HepG2 (cell line): ENCODE measurements around the gene NABP2. TPM values are rescaled to one million over a fixed set of nuclear protein-coding genes. Genes with fewer than 3 reads are reported as not detected.

Experiments
- ATAC-seq: fragments of 200-7000 bp; cut with Tn5 transposase; 3 replicates; pipeline ENCODE4 v1.9.1; 2020; ENCODE audit warnings: mild to moderate bottlenecking, moderate library complexity
- BruUV-seq: library from RNA; stranded (reverse); fragments of 400-500 nt; replicated peaks from 2 replicates; lab custom pipeline; 2021; lab: Mats Ljungman, UMichigan
- CTCF ChIA-PET: fragments of 300-600 bp; formaldehyde crosslinking; extraction: SDS; loops from one replicate; lab custom pipeline; 2021; ENCODE audit warnings: low total read pairs, inconsistent platforms, low intra/inter-chr PET ratio; lab: Yijun Ruan, JAX
- POLR2A ChIA-PET: fragments of 350-600 bp; sonication (Branson Sonifier 250); formaldehyde crosslinking; loops from one replicate; lab custom pipeline; 2020; ENCODE audit warnings: antibody characterized with exemption, inconsistent platforms; lab: Yijun Ruan, JAX
- DNase-seq: peaks from one replicate; pipeline ENCODE4 v3.0.0-alpha.2; 2015; ENCODE audit warnings: low spot score
- FAIRE-seq: peaks from 3 replicates; lab custom pipeline; 2011; peaks lifted over from hg19 to GRCh38; lab: Jason Lieb, UNC
- H2AFZ ChIP-seq: one replicate; pipeline ENCODE4 v1.6.1; 2011; ENCODE audit warnings: low read length, inconsistent platforms
- H3K27ac ChIP-seq: fragments of 300-600 bp; 3 replicates; pipeline ENCODE4 v1.8.0; 2011; ENCODE audit warnings: mixed run types, mild to moderate bottlenecking, mixed read lengths, low read length, inconsistent platforms; ENCODE audit not compliant: insufficient read depth; ENCODE audit errors: extremely low read length
- H3K27me3 ChIP-seq, 2 experiments: fragments of 200-600 bp in 1 of 2; 2 replicates in 1 of 2; 3 replicates in 1 of 2; pipeline versions ENCODE4 v1.6.0 to v1.8.0; 2011; ENCODE audit warnings: low read length in 2 of 2, mild to moderate bottlenecking in 2 of 2, moderate library complexity in 2 of 2, inconsistent platforms in 1 of 2; ENCODE audit not compliant: insufficient read depth in 2 of 2, control insufficient read depth in 1 of 2
- H3K36me3 ChIP-seq, 2 experiments: fragments of 200-600 bp in 1 of 2; replicated peaks in 1 of 2; 2 replicates in 1 of 2; 3 replicates in 1 of 2; pipeline versions ENCODE4 v1.5.1 to v1.8.0; 2011; ENCODE audit warnings: low read length in 2 of 2, inconsistent platforms in 1 of 2; ENCODE audit not compliant: insufficient read depth in 2 of 2, control insufficient read depth in 1 of 2
- H3K4me1 ChIP-seq: 2 replicates; pipeline ENCODE4 v1.5.1; 2012; ENCODE audit warnings: low read length, inconsistent platforms; ENCODE audit not compliant: insufficient read depth
- H3K4me2 ChIP-seq: 2 replicates; pipeline ENCODE4 v1.6.0; 2011; ENCODE audit warnings: low read depth, low read length, inconsistent platforms
- H3K4me3 ChIP-seq, 3 experiments: fragments of 200-600 bp in 1 of 3; sonication (generic), shearing (Covaris generic) in 1 of 3; replicated peaks in 1 of 3; 2 replicates each; pipeline ENCODE4 v1.5.1; 2011 to 2016; ENCODE audit warnings: low read length in 3 of 3, inconsistent platforms in 2 of 3, low read depth in 2 of 3, mild to moderate bottlenecking in 2 of 3, control low read depth in 1 of 3, mixed read lengths in 1 of 3; ENCODE audit not compliant: insufficient read depth in 1 of 3
- H3K79me2 ChIP-seq: one replicate; pipeline ENCODE4 v1.6.1; 2011; ENCODE audit warnings: low read length, inconsistent platforms; ENCODE audit not compliant: insufficient read depth
- H3K9ac ChIP-seq: 2 replicates; pipeline ENCODE4 v1.6.0; 2011; ENCODE audit warnings: mild to moderate bottlenecking, low read depth, low read length, inconsistent platforms; ENCODE audit not compliant: insufficient read depth
- H3K9me3 ChIP-seq: 2 replicates; pipeline ENCODE4 v1.5.1; 2012; ENCODE audit warnings: mild to moderate bottlenecking, low read length
- H4K20me1 ChIP-seq: 2 replicates; pipeline ENCODE4 v1.6.0; 2011; ENCODE audit warnings: inconsistent platforms, mild to moderate bottlenecking, low read length, moderate library complexity; ENCODE audit not compliant: insufficient read depth
- ERF ChIP-seq: IDR thresholded peaks from 2 replicates; pipeline ENCODE4 v1.6.1; 2018; ENCODE audit warnings: missing biosample characterization, missing genetic modification reagents
- FOXO4 ChIP-seq: sonication (generic); formaldehyde crosslinking; conservative IDR thresholded peaks from 2 replicates; pipeline ENCODE4 v1.8.1; 2023; ENCODE audit warnings: missing genetic modification reagents
- JARID2 ChIP-seq: sonication (generic); formaldehyde crosslinking; IDR thresholded peaks from 2 replicates; pipeline ENCODE4 v1.8.1; 2023; ENCODE audit warnings: missing genetic modification reagents, inconsistent platforms; ENCODE audit not compliant: insufficient replicate concordance
- KDM5A ChIP-seq: fragments of 200-600 bp; sonication (generic); IDR thresholded peaks from 2 replicates; pipeline ENCODE4 v1.7.0; 2018; ENCODE audit warnings: antibody characterized with exemption, mild to moderate bottlenecking, low read length, borderline replicate concordance
- LBX2 ChIP-seq: sonication (generic); formaldehyde crosslinking; IDR thresholded peaks from 2 replicates; pipeline ENCODE4 v1.5.0; 2020; ENCODE audit warnings: missing genetic modification reagents, mild to moderate bottlenecking, borderline replicate concordance
- MAFK ChIP-seq, 2 experiments: IDR thresholded peaks in 1 of 2; conservative IDR thresholded peaks in 1 of 2; 2 replicates each; pipeline ENCODE4 v1.6.1; 2011; ENCODE audit warnings: improper control_type of control experiment in 2 of 2, low read length in 2 of 2
- MLLT10 ChIP-seq: sonication (generic); formaldehyde crosslinking; IDR thresholded peaks from 2 replicates; pipeline ENCODE4 v1.4.0; 2020; ENCODE audit warnings: missing genetic modification reagents
- MXD4 ChIP-seq: IDR thresholded peaks from 2 replicates; pipeline ENCODE4 v1.6.1; 2016; ENCODE audit warnings: mild to moderate bottlenecking, missing biosample characterization, missing genetic modification reagents
- NR2F6 ChIP-seq, 2 experiments: IDR thresholded peaks; 2 replicates each; pipeline ENCODE4 v1.6.1; 2016; ENCODE audit warnings: antibody characterized with exemption in 1 of 2, mild to moderate bottlenecking in 1 of 2
- ZBTB40 ChIP-seq, 2 experiments: fragments of 450-650 bp in 1 of 2; sonication (generic) in 1 of 2; formaldehyde crosslinking in 1 of 2; IDR thresholded peaks; 2 replicates each; pipeline versions ENCODE4 v1.6.1 to v1.8.0; 2016 to 2022; ENCODE audit warnings: antibody characterized with exemption in 1 of 2, mild to moderate bottlenecking in 1 of 2, missing genetic modification reagents in 1 of 2
- ZNF619 ChIP-seq: sonication (generic); formaldehyde crosslinking; IDR thresholded peaks from 2 replicates; pipeline ENCODE4 v1.4.0; 2020; ENCODE audit warnings: mild to moderate bottlenecking, missing genetic modification reagents
- ZNF678 ChIP-seq: sonication (generic); formaldehyde crosslinking; IDR thresholded peaks from 2 replicates; pipeline ENCODE4 v1.4.0; 2020; ENCODE audit warnings: mild to moderate bottlenecking, missing genetic modification reagents
- WGBS: methylation state at CpG from one replicate; pipeline ENCODE4 v1.1.6; 2017; ENCODE audit warnings: low lambda C conversion rate; 5-methylcytosine and 5-hydroxymethylcytosine counted together
- in situ Hi-C: cut with HindIII; loops from 2 replicates; pipeline ENCODE4 v1.10.0; 2017; ENCODE audit warnings: low pct_unique_long_range_greater_than_20kb; ENCODE audit not compliant: extremely low pct_ligation_motif_present
- intact Hi-C: fragments of 100-400 bp; cut with micrococcal nuclease; formaldehyde crosslinking; loops from one replicate; pipeline ENCODE4 v1.10.0; 2022; ENCODE audit not compliant: unreplicated experiment
- polyA plus RNA-seq, 8 experiments: library from polyadenylated mRNA; depleted of rRNA in 3 of 8; stranded (reverse) in 7 of 8; unstranded in 1 of 8; fragments of >200 nt; fragmentation: Illumina TruSeq in 4 of 8; extraction: Trizol in 4 of 8; gene quantifications; 2 replicates each; pipeline versions ENCODE4 v1.2.1 to v1.2.3, GENCODE V29; 2011 to 2016; ENCODE audit warnings: low read depth in 4 of 8, missing spikeins in 1 of 8, mixed read lengths in 1 of 8; ENCODE audit not compliant: insufficient read depth in 1 of 8
- total RNA-seq, 5 experiments: library from RNA; depleted of rRNA; stranded (reverse); fragments of >200 nt; fragmentation: Illumina TruSeq; extraction: Trizol; gene quantifications; 2 replicates each; pipeline ENCODE4 v1.2.3, GENCODE V29; 2016; ENCODE audit warnings: low read depth in 1 of 5

Gene NABP2
- total and polyA plus RNA-seq, 2 of the 13 experiments (the other 11 are each of a cell fraction or from before 2014, with no cell fraction given), result 33.2 to 35.5 TPM

- no peak overlapping the region for H3K4me2 ChIP-seq
- TF ChIP-seq LBX2 (CRISPR knock-in tag) (no peak), ZNF619 (CRISPR knock-in tag) (no peak), NR2F6 (IDR thresholded peaks at IDR 0.05) (0 out of 2 replicates have a peak, but pooled peaks have one; percentile 21), NR2F6 (CRISPR knock-in tag; IDR thresholded peaks at IDR 0.05) (no peak), MAFK (conservative IDR thresholded peaks at IDR 0.05 in 1 of 2, IDR thresholded peaks at IDR 0.05 in 1 of 2; ENCODE audit: low read length in 2 of 2) (no peak), MXD4 (no peak), MLLT10 (CRISPR knock-in tag) (no peak), ZNF678 (CRISPR knock-in tag) (no peak), FOXO4 (CRISPR knock-in tag) (no peak), JARID2 (CRISPR knock-in tag) (no peak), KDM5A (no peak), ERF (CRISPR knock-in tag) (no peak), ZBTB40 (IDR thresholded peaks at IDR 0.05) (peak; percentile 60), ZBTB40 (CRISPR knock-in tag; IDR thresholded peaks at IDR 0.05) (peak; percentile 92)
Observed at GRCh38 chr12:56202366-56202765, 21.8 kb upstream of the NABP2 start.

More at GRCh38 chr12:56202366-56202765, 21.8 kb upstream of the NABP2 start:
- CTCF ChIA-PET, result no interaction called here
- Histone ChIP-seq H3K36me3 (peaks cover 10 to 26% of the 10 kb centered on the region in 2 experiments), H3K9ac (no peak overlapping the region), H3K4me3 (no peak overlapping the region), H3K27ac (no peak overlapping the region), H2AFZ (no peak overlapping the region), H3K4me1 (no peaks in the 10 kb centered on the region), H3K27me3 (no peaks in the 10 kb centered on the region), H3K79me2 (no peaks in the 10 kb centered on the region), H3K9me3 (no peaks in the 10 kb centered on the region), H4K20me1 (no peaks in the 10 kb centered on the region)
- BruUV-seq, result no TSS peak
- ATAC-seq (no peak), DNase-seq (no peak), FAIRE-seq (no peak)
- POLR2A ChIA-PET, result interaction anchor here (1.6 kb wide), 1 partner anchor 19 kb away, joined by 11 read pairs; the partner anchor contains the start of gene RNF41
- intact Hi-C loops (no loop called here), in situ Hi-C loops (no loop called here)
- 88% methylated on average over 1 of the region's 1 CpG for WGBS
